Pons (tissue), 1 donor: ENCODE results near the gene FNIP1.
A peak's percentile ranks its signal among the peaks of the same experiment; 100 is the strongest.
"Not testable (repeated sequence)": the region's sequence is repeated elsewhere in the genome, so short reads cannot be mapped to it uniquely, and the experiment has no call there.

Source experiments
- DNase-seq: peaks from one replicate; pipeline ENCODE4 v3.0.0-alpha.2; 2016; ENCODE audit warnings: low spot score

FNIP1 gene

GRCh38 chr5:131635684-131636572 is 160.9 kb downstream of the FNIP1 start:
- no peak for DNase-seq

- peak; percentile 99 for DNase-seq
These were observed 161.7 kb downstream of the FNIP1 start, which contains the start of gene RAPGEF6 for GRCh38 chr5:131634996-131635683. Gene RAPGEF6 (minus strand): TSS chr5:131635229. CDS start chr5:131635030, 199 bp downstream.

- no peak for DNase-seq
These were observed 162.2 kb downstream of the FNIP1 start for GRCh38 chr5:131634666-131634995.

GRCh38 chr5:131634238-131634637 is 162.6 kb downstream of the FNIP1 start:
- DNase-seq = peak; percentile 56

- peak; percentile 53 for DNase-seq
These were observed 163.0 kb downstream of the FNIP1 start for GRCh38 chr5:131633830-131634229.

- DNase-seq = no peak
These were observed 165.9 kb downstream of the FNIP1 start for GRCh38 chr5:131630963-131631350.

GRCh38 chr5:131630208-131630962 is 166.4 kb downstream of the FNIP1 start:
- DNase-seq = no peak

GRCh38 chr5:131628990-131629389 is 167.8 kb downstream of the FNIP1 start:
- no peak for DNase-seq

- no peak for DNase-seq
These were observed 169.5 kb downstream of the FNIP1 start for GRCh38 chr5:131627207-131627865.

GRCh38 chr5:131622633-131623032 is 174.2 kb downstream of the FNIP1 start:
- peak; percentile 97 for DNase-seq

GRCh38 chr5:131621164-131621563 is 175.7 kb downstream of the FNIP1 start:
- DNase-seq = not testable (repeated sequence)

GRCh38 chr5:131619102-131619501 is 177.7 kb downstream of the FNIP1 start:
- DNase-seq = no peak

GRCh38 chr5:131617140-131617822 is 179.5 kb downstream of the FNIP1 start:
- DNase-seq = no peak

- no peak for DNase-seq
These were observed 180.9 kb downstream of the FNIP1 start for GRCh38 chr5:131615957-131616356.

GRCh38 chr5:131613423-131613822 is 183.4 kb downstream of the FNIP1 start:
- no peak for DNase-seq

GRCh38 chr5:131611064-131611381 is 185.8 kb downstream of the FNIP1 start:
- DNase-seq = no peak

- DNase-seq = no peak
These were observed 186.4 kb downstream of the FNIP1 start for GRCh38 chr5:131610198-131611063.

- DNase-seq = no peak
These were observed 187.0 kb downstream of the FNIP1 start for GRCh38 chr5:131609774-131610173.

GRCh38 chr5:131608597-131608996 is 188.2 kb downstream of the FNIP1 start:
- no peak for DNase-seq

- DNase-seq = no peak
These were observed 188.8 kb downstream of the FNIP1 start for GRCh38 chr5:131607903-131608540.
